HG03439 (cell line): Measurements from ENCODE around the gene LDLRAD4.

Experiments
- ATAC-seq: cut with Tn5 transposase; IDR thresholded peaks from one replicate; pipeline ENCODE4 v1.9.1; 2021; ENCODE audit warnings: mild to moderate bottlenecking, moderate library complexity; ENCODE audit not compliant: unreplicated experiment

The LDLRAD4 gene

DNA sequence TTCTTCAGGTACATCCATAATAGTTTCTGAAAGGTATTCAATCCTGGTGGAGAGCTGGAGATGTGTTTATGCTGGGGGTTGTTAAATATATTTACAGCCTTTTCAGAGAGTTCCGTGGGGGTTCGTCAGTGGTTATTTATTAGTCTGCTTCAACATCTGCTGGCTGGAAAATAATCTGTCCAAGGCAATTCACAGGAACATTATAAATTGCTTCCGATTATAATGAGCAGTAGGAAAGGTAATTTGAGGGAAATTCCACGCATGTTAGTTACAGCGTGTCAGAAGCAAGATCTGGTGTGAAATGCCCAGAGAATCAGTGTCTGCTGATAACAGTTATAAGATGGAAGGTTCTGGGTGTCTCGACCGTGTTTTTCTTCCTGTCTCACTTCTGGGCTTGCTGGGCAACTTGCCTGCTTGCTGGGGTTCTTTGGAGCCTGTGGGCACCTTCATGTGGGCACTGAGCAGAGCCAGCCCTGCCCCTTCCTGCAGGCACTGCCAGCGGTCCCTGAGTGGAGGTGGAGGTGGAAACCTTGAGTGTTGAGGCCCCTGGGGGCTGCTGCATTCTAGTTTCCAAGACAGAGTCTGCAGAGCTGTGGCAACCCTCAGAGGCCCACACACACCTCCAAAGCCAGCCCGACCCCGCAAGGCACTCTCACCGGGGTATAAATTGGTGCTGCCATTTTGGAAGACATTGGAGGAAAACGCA is 322.1 kb downstream of the LDLRAD4 start:
- ATAC-seq = no peak

DNA sequence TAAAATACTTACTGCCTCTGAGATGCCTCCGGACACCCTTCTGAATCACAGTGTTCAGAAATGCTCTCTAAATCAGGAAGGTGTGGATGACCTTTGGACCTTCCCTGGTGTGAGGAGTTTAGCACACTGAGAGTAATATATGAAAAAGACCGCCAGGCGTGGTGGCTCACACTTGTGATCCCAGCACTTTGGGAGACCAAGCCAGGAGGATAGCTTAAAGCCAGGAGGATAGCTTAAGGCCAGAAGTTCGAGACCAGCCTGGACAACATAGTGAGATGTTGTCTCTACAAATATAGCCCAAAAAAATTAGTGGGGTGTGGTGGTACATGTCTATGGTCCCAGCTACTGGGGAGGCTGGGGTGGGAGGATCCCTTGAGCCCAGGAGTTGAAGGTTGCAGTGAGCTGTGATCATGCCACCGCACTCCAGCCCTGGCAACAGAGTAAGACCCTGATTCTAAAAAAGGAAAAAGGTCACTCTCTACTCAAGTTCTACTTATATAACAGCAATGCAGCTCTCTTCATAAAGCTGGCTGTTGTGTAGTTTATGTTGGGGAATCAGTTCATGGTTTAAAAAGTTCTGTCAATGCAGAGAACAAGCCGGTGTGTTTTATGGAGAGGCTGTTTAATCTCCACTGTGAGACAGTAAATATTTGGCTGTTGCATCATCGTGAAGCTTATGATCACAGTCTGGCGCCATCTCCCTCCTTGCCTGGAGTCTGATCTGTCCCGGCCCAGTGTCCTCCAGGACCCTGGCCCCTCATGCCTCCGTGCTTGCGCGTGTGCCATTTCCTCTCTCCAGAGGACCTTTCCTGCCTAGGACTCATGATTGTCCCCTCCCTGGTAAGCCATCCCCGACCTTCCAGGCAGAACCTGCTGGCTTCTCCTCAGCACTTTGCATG is 323.3 kb downstream of the LDLRAD4 start:
- ATAC-seq = no peak

DNA sequence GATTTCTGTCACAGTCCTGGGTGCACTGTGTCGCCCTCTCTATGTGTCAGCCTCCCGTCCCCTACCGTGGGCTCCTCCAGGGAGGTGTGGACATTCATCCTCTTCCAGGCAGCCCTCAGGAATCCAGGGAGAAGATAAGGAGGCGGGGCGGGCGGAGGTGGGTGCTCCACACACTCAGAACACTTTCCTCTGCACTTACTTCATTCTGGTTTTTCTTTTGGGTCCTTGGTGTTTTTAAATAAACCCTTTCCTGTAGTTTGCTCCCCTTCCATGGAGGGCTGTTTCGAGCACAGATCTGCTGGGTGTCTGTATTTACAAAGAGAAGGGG is 323.9 kb downstream of the LDLRAD4 start:
- no peak for ATAC-seq

DNA sequence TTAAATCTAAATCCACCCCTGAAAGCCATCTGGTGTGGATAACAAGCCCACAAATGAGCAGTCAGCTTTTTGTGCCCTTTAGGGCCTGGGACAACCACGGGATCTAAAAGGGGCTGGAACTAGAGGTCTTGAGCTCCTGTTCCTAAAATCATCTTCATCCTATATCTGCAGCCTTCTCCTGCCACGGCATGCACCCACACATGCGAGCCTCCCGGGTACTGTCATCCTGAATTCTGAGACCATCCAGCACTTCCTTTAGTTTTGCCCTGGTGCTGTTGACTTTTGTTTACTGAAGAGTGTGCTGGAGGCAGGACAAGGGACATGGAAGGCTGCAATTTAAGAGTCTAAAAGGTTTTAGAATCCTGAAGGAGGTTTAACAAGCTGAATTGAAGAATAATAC is 324.6 kb downstream of the LDLRAD4 start:
- no peak for ATAC-seq

DNA sequence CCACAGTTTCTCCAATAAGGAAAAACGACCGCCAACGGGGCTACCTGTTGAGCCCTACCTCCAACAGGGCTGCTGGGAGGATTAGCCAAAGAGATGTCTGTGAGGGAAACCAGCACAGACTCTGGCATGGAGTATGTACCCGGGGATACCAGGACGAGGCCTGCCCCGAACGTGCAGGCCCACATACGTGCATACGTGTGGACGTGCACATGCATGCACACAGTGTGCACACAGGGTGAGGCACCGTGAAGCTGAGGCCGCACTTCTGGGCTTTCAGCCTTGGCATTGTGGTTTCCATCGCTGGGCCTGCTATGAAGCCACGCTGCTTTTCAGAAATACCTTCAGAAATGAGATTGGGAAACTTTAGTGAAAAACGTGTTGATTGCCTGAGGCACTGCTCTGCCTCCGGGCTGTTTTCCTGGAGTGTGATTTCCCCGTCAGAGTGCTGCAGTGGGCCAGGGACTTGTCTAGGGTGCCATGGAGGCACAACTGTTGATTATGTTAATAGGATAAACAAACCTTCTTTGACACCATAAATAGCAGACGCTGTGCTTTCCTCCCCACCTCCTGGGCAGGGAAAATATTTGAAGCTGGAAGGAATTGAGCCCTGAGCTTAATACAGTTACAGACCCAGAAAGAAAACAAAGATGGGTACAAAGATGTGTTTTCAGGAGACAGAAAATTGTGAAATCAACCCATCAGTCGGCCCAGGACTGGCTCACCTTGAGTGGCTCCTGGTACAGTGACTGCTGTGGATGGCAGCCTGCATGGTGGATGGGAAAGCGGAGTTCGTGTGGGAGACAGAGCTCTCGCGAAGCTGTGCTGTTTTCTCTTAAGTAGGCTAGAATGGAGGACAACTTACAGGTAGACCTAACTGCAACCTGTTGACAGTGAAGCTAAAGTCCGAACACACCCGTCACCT is 325.5 kb downstream of the LDLRAD4 start:
- ATAC-seq = no peak

DNA sequence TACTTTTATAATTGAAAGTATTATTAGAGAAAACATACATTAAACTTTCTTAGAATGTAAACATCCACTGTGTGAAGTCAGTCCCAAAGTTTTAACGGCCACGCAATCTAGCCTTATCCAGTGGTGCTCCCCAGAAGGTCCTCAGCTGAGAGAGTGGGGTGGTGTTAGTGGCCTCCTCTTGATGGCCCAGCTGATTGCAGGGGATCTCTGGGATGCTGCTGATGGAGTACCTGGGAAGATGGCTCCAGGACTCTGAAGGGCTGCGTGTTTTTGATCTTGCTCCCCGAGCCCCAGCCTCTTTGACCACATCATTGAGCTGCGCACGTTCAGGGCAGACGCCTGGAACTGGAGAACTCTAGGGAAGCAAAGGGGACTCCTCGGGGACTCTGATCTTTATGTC is 326.4 kb downstream of the LDLRAD4 start:
- no peak for ATAC-seq

DNA sequence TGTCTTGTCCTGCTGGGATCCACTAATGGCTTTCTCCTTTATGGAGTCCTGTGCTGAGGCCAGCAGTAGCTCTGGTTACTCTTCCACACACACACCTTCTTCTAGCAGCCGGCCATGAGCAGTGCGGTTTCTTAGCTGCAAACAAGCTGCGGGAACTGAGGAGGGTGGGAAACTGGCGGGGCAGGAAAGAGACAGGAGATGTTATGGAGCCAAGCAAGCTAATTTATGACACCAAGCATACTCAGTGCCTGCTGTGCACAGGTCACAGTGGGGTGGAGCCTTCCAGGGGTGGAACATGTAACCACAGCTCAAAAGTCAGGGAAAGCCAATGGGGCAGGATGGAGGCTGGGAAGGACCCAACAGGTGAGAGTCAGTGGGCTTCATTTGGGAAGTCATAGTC is 327.0 kb downstream of the LDLRAD4 start:
- no peak for ATAC-seq

DNA sequence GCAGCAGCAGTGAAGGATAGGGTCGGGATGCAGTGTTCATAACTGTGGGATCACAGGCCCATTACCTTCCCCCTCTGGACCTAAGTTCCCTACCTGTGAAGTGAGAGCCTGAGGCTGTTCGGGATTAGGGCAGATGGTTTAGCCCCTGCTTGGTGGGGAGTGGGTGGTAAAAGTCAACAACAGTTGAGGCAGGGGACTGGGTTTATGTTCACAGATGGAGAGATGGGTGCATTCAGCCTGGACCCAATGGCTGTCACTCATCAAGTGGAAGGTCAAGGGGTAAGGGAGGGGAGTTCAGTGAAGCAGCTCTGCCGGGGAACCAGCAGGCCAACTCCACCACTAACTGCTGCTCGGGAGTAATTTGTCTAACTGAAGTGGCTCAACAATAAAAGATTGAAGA is 327.4 kb downstream of the LDLRAD4 start:
- no peak for ATAC-seq

DNA sequence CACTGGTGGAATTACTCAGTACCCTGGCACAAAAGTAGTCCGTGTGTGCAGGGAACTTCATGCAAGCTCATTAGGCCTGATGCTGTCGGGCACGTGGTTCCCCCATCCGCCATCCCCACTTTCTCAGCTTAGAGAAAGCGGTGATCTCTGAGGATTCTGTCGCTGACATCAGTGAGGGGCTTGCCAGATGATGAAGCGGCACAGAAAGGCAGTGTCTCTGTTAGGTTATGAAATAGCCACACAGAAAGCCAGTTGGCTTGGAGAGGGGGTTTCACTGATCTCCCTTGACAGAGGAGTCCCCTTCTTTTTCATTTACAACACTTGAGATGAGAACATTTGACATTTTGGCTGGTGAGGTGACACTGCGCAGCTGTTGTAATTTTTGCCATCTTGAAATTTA is 328.1 kb downstream of the LDLRAD4 start:
- ATAC-seq = no peak

DNA sequence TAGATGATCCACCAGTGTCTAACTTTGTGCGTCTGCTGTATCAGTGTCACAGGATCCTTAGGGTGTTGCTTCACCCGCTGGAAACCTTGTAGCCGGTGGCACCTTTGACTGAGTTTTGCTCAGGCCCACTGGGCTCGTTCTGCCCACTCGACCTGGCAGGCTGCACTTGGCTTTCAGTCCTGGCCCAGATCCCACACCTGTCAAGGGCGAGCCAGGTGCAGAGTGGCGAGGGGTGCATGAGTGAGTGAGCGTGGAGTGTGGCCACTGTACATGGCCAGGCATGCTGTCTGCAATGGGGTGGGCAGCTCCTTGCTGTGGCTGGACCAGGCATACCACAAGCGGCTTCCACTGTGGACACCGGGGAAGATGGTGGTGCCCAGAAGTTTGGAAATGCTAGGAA is 328.8 kb downstream of the LDLRAD4 start:
- no peak for ATAC-seq

DNA sequence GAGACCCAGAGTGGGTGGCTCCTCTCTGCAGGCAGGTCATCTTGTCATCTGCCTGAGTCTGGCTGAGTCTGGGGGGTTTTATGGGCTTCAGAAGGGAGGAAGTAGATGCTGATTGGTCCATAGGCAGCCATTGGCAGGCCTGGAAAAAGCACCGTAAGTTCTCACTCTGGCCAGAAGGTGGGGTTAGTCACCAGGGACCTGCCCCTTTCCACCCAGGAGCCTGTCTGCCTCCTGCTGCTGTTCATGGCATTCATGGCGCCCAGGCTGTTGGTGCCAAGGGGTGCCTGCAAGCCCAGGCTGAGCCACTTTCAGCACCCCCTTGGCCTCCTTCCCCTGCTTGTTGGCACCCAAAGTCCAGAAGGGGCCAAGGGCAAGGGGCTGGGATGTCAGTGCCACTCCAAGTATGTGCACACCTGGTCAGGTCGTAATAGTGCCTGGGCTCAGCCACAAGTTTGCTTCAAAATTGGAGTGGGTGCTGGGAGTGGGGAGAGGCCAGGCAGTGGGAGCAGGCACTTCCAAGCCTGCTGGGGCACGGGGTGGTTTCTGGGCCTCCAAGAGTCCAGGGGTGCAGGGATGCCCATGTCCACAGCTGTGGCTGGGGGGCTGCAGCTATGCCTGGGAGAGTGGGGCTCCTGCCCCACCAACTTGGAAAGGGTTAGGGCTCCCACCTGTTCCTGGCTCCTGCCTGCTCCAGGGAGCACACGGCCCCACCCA is 329.7 kb downstream of the LDLRAD4 start:
- ATAC-seq = no peak

DNA sequence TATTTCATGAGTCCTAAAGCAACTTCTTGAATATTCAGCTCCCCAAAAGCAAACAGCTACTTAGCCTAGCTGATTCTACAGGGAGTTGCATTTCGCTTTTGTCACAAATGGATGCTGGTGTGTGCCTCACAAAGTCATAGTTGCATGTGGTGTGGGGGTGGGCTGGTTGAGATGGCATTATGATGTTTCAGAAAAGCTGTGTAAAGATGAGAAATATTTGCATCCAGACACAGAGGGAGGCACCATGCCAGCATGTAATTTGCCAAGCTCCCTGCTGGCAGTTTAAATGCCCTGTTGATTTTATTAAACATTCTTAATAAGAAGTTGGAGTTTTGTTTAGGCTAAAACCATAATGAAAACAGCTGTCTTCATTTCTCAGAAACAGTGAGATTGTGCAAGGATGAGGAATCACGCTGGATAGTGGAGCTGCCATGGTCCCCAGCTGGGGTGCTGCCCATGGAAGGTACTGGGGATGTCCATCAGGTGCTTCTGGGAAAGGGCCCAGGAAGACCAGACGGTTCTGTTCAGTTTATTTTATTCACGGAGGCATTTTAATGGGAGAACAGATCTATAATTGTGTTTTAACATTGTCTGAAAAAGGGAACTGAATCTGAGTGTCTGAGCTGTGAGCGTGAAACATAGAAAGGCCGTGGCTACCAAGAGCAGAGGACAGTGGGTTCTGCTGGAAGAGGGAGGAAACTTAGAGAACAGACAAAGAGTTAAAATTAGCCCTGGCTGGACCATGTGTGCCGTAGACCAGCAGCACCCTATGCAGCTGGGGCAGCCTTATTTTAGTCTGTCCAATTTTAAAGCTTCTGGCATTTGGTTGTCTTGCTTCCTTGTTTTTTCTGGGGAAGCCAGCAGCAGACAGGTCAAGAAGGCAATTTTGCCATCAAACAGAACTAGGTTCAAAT is 330.7 kb downstream of the LDLRAD4 start:
- ATAC-seq = no peak

DNA sequence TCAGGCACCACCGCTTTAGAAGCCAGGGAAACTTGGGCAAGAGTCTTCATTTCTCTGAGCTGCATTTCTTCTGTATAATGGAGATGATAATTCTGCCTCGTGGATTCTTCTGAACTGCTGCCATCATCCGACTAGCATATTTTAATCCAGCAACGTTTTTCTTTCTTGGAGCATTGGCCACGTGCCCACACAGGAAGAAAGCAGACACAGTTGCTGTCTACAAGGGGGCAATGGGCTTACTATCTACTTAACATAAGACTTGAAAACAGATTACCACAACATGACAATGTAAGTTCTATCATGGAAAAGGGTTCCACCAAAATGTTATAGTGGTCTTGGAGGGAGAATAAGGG is 331.3 kb downstream of the LDLRAD4 start:
- ATAC-seq = no peak

DNA sequence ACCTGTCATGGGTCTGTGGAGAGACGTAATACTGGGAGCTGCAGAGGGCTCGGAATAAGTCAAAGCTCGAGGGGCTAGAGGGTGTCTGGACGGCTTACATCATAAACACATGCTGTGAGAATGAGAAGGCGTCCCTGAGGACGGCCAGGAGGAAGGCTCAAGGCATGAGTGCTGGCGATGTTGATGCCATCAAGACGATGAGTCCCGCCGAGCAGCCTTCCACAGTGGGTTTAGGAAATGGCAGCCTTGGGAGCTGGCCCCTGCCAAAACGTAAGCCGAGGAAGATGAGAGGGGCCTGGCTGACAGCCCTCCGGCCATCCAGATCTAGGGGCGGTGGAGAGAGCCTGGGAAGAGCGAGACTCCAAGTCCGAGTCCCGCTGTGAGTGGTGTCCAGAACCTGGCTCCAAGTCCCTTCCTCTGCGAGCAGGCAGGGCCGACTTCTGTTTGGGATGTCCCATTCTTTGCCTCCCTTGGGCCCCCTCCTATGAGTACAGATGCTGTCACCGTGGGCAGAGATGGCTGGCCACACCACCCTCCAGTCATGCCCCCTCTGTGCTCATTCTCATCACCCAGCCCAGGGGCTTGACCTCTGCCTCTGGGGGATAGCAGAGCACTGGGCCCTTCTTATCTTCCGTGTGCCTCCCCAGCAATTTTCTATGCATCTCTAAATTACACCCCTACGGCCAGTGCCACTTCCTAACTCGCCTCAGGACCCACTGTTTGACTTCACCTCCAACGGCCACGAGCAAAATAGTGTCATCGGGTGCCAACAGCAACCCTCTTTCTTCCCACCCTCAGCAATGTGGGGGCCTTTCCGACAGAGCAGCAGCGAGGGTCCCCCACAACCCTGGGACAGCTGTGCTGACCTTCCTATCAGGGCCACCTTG is 332.1 kb downstream of the LDLRAD4 start:
- ATAC-seq = no peak

DNA sequence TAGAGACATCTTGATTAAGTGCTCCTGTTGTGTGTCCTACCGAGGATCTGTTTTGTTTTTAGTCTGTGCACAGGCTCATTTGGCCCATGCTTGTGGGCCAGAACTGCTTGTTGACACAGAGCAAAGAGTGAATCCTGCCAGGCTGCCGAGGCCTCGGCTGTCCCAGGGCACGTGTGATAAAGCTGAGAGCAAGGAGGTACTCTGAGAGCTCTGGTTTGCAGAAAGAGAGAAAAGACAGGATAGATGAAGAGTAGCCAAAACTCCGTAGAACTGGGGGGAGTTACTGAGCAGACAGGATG is 332.7 kb downstream of the LDLRAD4 start:
- ATAC-seq = no peak

DNA sequence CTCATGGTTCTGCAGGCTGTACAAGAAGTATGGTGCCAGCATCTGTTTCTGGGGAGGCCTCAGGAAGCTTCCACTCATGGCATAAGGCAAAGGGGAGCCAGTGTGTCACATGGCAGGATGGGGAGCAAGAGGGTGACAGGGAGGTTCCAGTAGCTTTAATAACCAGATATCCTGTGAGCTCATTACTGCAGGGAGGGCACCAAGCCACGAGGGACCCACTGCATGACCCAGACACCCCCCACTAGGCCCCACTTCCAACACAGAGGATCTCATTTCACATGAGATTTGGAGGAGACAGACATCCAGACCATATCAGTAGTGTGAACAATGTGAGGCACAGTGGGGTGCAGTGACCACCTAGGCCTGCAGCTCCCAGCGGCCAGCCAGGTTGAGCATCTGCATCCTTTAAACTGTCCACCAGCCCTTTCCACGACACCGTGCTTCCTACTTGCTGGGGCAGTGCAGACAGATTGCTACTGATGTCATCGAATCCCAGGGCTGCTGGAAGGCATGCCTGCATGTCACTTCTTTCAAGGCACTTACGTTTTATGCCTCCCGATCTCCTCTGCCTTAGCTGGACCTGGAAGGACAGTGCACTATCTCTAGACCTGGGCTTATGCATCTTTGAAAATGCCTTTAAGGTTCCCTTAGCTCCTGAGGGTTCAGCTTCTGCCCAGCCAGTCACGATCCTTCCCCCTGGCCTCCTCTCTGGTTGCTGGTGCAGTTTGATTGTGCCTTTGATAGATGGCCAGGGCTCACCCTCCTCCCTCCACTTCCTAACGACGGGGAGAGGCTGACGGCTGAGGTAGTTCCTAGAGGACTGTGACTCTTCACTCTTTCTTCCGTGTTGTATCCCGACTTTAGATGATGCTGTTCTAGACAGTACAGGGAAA is 333.5 kb downstream of the LDLRAD4 start:
- no peak for ATAC-seq

DNA sequence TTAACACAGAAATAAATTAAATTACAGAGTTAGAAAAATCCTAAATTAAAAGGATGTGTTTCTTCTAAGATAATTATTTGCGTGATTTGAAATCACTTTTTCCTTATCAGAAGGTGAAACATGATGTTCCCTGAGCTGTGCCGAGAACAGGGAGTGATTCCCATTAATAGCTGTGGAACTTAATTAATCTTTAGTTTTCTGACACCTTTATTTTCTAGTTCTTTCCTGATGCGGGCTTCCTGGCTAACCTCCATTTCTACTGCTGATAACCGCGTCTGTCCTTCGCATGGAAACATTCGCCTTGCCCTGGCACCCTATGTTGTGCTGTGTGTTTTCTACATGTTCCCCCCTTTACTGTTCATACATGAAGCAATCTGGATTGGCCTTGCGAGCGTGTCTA is 334.9 kb downstream of the LDLRAD4 start:
- ATAC-seq = no peak

DNA sequence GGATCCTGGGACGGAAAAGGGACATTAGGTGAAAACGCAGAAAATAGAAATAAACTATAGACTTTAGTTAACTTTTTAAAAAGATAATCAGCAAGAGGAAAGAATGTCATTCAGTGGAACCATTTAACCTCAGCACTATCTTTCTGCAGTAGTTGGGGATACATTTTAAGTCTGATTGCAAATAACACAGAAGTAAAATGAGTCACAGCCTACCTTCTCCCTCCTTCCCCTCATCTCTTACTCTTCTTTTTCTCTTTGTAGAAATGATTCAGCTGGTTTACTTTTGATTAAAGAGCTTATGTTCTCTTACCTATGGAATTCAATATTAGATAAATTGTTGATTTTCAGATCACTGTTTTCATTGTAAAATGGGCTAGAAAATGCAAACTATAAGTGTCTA is 336.6 kb downstream of the LDLRAD4 start:
- no peak for ATAC-seq
